ENCODE data around the gene IMPA2.

IMPA2 gene

DNA sequence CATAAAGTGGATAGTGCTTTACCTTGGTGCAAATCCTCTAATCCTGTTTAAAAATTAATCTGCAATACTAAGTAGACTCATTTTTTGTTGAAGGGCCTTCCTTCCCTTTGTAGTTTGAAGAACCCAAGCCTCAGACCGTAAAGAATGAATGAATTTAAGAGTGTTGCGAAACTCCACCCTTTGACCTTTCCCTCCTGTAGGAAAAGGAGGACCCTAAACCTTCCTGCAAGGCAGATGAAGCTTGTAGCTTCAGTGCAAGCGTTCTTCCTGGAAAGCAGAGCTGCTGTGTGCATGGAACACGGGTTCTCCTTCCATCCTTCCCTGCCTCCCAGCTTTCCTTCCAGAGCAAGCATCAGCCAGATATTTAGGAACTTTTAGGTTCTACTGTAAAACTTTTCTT, 1.7 kb downstream of the IMPA2 start:
- Histone ChIP-seq H3K27ac (ENCODE audit: low read depth, low read length) (no peak overlapping the region), H3K79me2 (ENCODE audit: control insufficient read depth, low read length) (peaks cover 24% of the 10 kb centered on the region)
- TF ChIP-seq, protein P1, sequence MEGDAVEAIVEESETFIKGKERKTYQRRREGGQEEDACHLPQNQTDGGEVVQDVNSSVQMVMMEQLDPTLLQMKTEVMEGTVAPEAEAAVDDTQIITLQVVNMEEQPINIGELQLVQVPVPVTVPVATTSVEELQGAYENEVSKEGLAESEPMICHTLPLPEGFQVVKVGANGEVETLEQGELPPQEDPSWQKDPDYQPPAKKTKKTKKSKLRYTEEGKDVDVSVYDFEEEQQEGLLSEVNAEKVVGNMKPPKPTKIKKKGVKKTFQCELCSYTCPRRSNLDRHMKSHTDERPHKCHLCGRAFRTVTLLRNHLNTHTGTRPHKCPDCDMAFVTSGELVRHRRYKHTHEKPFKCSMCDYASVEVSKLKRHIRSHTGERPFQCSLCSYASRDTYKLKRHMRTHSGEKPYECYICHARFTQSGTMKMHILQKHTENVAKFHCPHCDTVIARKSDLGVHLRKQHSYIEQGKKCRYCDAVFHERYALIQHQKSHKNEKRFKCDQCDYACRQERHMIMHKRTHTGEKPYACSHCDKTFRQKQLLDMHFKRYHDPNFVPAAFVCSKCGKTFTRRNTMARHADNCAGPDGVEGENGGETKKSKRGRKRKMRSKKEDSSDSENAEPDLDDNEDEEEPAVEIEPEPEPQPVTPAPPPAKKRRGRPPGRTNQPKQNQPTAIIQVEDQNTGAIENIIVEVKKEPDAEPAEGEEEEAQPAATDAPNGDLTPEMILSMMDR (IDR thresholded peaks at IDR 0.05; ENCODE audit: low read depth, low read length, poor library complexity, severe bottlenecking) = no peak
- TF ChIP-seq EZH2phosphoT487 (IDR thresholded peaks at IDR 0.05; ENCODE audit: borderline replicate concordance, low read length) = no peak

GRCh38 chr18:11983592-11983991, 2.3 kb downstream of the IMPA2 start:
- H3K79me2 ChIP-seq (ENCODE audit: control insufficient read depth, low read length) = peaks cover 24% of the 10 kb centered on the region
- H3K4me1 ChIP-seq (ENCODE audit: control insufficient read depth, low read length) = peaks cover 31% of the 10 kb centered on the region
- no peak overlapping the region for H3K27ac ChIP-seq (ENCODE audit: low read depth, low read length)
- H3K4me3 ChIP-seq (ENCODE audit: low read length) = no peak overlapping the region
- no peaks in the 10 kb centered on the region for H3K9me3 ChIP-seq (ENCODE audit: control insufficient read depth, insufficient read depth, low read length)
- peaks cover 3% of the 10 kb centered on the region; the same call in 1 of the 2 replicates for H3F3A ChIP-seq (ENCODE audit: control insufficient read depth, insufficient read depth)
- H4K20me1 ChIP-seq (ENCODE audit: control insufficient read depth, insufficient read depth, low read depth, low read length) = no peaks in the 10 kb centered on the region
- no peaks in the 10 kb centered on the region for H3K36me3 ChIP-seq (ENCODE audit: control insufficient read depth, low read length)
- no peak overlapping the region for H3K4me2 ChIP-seq (ENCODE audit: low read length)
- no peak for TF ChIP-seq EZH2phosphoT487 (IDR thresholded peaks at IDR 0.05; ENCODE audit: borderline replicate concordance, low read length)
- TF ChIP-seq, protein P1 (IDR thresholded peaks at IDR 0.05; ENCODE audit: low read depth, low read length, poor library complexity, severe bottlenecking) = no peak
- peaks cover 2% of the 10 kb centered on the region; the same call in 1 of the 2 replicates for H3K27me3 ChIP-seq (ENCODE audit: control insufficient read depth, low read length)
- H3K9me2 ChIP-seq (replicated peaks; ENCODE audit: control insufficient read depth, low read length) = no peaks in the 10 kb centered on the region

More for the DNA sequence above, 1.7 kb downstream of the IMPA2 start:
- H4K20me1 ChIP-seq (ENCODE audit: control insufficient read depth, insufficient read depth, low read depth, low read length) = no peaks in the 10 kb centered on the region
- H3K4me1 ChIP-seq (ENCODE audit: control insufficient read depth, low read length) = peaks cover 31% of the 10 kb centered on the region
- no peaks in the 10 kb centered on the region for H3K9me2 ChIP-seq (replicated peaks; ENCODE audit: control insufficient read depth, low read length)
- H3K4me2 ChIP-seq (ENCODE audit: low read length) = peak overlapping the region; percentile 89
- H3K9me3 ChIP-seq (ENCODE audit: control insufficient read depth, insufficient read depth, low read length) = no peaks in the 10 kb centered on the region
- H3K36me3 ChIP-seq (ENCODE audit: control insufficient read depth, low read length) = no peaks in the 10 kb centered on the region
- peak overlapping the region; percentile 86 for H3K4me3 ChIP-seq (ENCODE audit: low read length)
- peaks cover 2% of the 10 kb centered on the region; the same call in 1 of the 2 replicates for H3K27me3 ChIP-seq (ENCODE audit: control insufficient read depth, low read length)
- peaks cover 3% of the 10 kb centered on the region; the same call in 1 of the 2 replicates for H3F3A ChIP-seq (ENCODE audit: control insufficient read depth, insufficient read depth)

DNA sequence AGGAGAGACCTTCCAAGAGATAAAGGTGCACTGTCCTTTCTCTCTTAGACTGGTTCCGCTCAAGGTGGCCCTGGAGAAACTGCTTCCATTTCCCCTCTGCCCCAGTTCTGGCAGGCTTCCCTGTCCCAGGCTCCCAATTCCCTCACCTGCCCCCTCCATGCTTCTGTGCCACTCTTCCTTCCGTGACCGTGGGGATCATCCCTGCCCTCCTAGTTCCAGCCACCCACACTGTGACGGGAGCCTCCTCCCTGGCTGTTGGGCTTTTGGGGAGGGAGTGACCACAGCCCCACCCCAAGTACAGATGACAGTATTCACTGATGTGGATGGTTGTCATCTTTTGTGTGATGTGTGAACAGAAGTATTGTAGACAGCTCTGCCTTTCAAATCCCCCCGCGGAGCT, 2.8 kb downstream of the IMPA2 start:
- Histone ChIP-seq H4K20me1 (ENCODE audit: control insufficient read depth, insufficient read depth, low read depth, low read length) (no peaks in the 10 kb centered on the region), H3K27ac (ENCODE audit: low read depth, low read length) (no peak overlapping the region), H3K9me3 (ENCODE audit: control insufficient read depth, insufficient read depth, low read length) (no peaks in the 10 kb centered on the region), H3F3A (ENCODE audit: control insufficient read depth, insufficient read depth) (peaks cover 3% of the 10 kb centered on the region; the same call in 1 of the 2 replicates), H3K9me2 (replicated peaks; ENCODE audit: control insufficient read depth, low read length) (no peaks in the 10 kb centered on the region), H3K36me3 (ENCODE audit: control insufficient read depth, low read length) (no peaks in the 10 kb centered on the region), H3K4me2 (ENCODE audit: low read length) (no peak overlapping the region), H3K79me2 (ENCODE audit: control insufficient read depth, low read length) (peaks cover 24% of the 10 kb centered on the region), H3K27me3 (ENCODE audit: control insufficient read depth, low read length) (peaks cover 2% of the 10 kb centered on the region; the same call in 1 of the 2 replicates), H3K4me3 (ENCODE audit: low read length) (no peak overlapping the region), H3K4me1 (ENCODE audit: control insufficient read depth, low read length) (peaks cover 31% of the 10 kb centered on the region)
- no peak for TF ChIP-seq EZH2phosphoT487 (IDR thresholded peaks at IDR 0.05; ENCODE audit: borderline replicate concordance, low read length)
- TF ChIP-seq, protein P1 (IDR thresholded peaks at IDR 0.05; ENCODE audit: low read depth, low read length, poor library complexity, severe bottlenecking) = no peak

All from DOHH2 (cell line).